Ovary (tissue), 9 donors: ENCODE measurements around the gene LRIG3. TPM values are rescaled to one million over a fixed set of nuclear protein-coding genes. Genes with fewer than 3 reads are reported as not detected.

Experiments used
- DNase-seq, 5 donors: peaks; one replicate each; pipeline ENCODE4 v3.0.0-alpha.2; 2019 to 2020
- H3K27ac ChIP-seq, 2 donors: fragments of 200-600 bp; one replicate each; pipeline versions ENCODE4 v1.5.1 to v1.8.0; 2019 to 2022
- H3K27me3 ChIP-seq: fragments of 200-600 bp; one replicate; pipeline ENCODE4 v1.8.0; 2022
- H3K36me3 ChIP-seq: fragments of 200-600 bp; sonication (generic); one replicate; pipeline ENCODE4 v1.5.1; 2019
- H3K4me1 ChIP-seq: one replicate; pipeline ENCODE4 v1.8.1; 2013; ENCODE audit warnings: mild to moderate bottlenecking, moderate library complexity; ENCODE audit not compliant: insufficient read depth
- H3K4me3 ChIP-seq: fragments of 200-600 bp; sonication (generic); one replicate; pipeline ENCODE4 v1.5.1; 2017
- H3K9me3 ChIP-seq, 2 donors: fragments of 200-600 bp in 1 of 2; sonication (generic) in 1 of 2; one replicate each; pipeline versions ENCODE4 v1.5.1 to v1.8.1; 2013 to 2019; ENCODE audit warnings: mild to moderate bottlenecking in 1 of 2, moderate library complexity in 1 of 2
- EP300 ChIP-seq: sonication (generic); formaldehyde crosslinking; IDR thresholded peaks from one replicate; pipeline ENCODE4 v1.6.1; 2017; ENCODE audit warnings: antibody characterized with exemption
- POLR2A ChIP-seq: fragments of 450-650 bp; IDR thresholded peaks from one replicate; pipeline ENCODE4 v1.6.1; 2017; ENCODE audit warnings: antibody characterized with exemption, mild to moderate bottlenecking, moderate library complexity
- WGBS, 3 donors: extraction: QIAGEN DNeasy Blood & Tissue Kit in 1 of 3; methylation state at CpG; one replicate each; pipeline versions ENCODE4 v1.1.5 to v1.1.7; 2013 to 2017; 5-methylcytosine and 5-hydroxymethylcytosine counted together
- intact Hi-C, 4 donors: fragments of 100-400 bp; cut with DNase I; formaldehyde crosslinking; loops; one replicate each; pipeline versions ENCODE4 v1.11.0 to v1.15.1; 2022 to 2023
- polyA plus RNA-seq, 2 donors: library from polyadenylated mRNA; stranded (reverse); fragments of 200-250 nt in 1 of 2; fragments of 350-450 nt in 1 of 2; fragmentation: Illumina TruSeq in 1 of 2; extraction: RNeasy Lipid Tissue Mini Kit (QIAGEN cat#74804) in 1 of 2; gene quantifications; one replicate each; pipeline ENCODE4 v1.2.3, GENCODE V29; 2013 to 2014
- total RNA-seq, 7 donors: library from RNA; depleted of rRNA in 2 of 7; stranded (reverse); fragments of >200 nt in 2 of 7; fragmentation: NEBNext Ultra II Directional in 3 of 7; extraction: Animal tissue kit (Norgen Biotek cat#: 25700) in 3 of 7; gene quantifications; one replicate each; pipeline versions ENCODE4 v1.1.0 to v1.2.4, GENCODE V29; 2016 to 2023
- TF ChIP-seq, protein P1 (sequence below), 3 donors: fragments of 450-650 bp in 2 of 3; fragments of 200-600 bp in 1 of 3; IDR thresholded peaks; one replicate each; pipeline versions ENCODE4 v1.5.1 to v1.8.0; 2016 to 2022; ENCODE audit warnings: antibody characterized with exemption in 3 of 3, mild to moderate bottlenecking in 1 of 3
- donor health status: DM: no; HTN: no; CAD: no; lungs with moderate emphysema.
- donor health status: DM: no; HTN: no; CAD: no.
- donor health status: Bipolar disorder and iron deficiency.
- donor health status: DM: yes; HTN: yes; CAD: no.
- donor health status: DM: no; HTN: no; CAD: no.
- donor health status: DM: yes; HTN: yes; CAD: no.

LRIG3 gene
- total and polyA plus RNA-seq, 9 donors, result 23.4 to 59.4 (median 27.9) TPM

DNA sequence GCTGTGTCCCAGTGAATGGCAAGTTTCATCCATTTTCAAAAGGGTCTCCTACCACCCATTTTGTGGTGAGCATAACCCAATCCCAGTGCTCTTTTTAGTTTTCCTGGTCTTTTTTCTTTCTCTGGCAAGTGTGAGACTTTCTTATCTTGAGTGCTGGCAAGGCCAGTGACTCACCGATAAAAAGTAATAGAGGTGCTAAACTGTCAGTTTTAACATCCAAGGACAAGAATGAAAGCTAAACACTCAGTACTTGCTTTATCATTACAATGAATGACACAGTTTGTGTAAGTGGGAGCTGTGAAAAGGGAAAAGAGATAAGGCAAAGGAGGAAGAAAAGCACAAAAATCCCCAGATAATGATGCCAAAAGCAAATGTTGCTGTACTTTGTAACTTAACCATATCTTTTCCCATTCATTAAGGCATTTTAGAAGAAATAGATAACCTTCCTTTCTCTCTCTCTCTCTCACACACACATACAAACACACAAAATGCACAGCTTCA, 4.9 kb upstream of the LRIG3 start:
- WGBS, 3 donors, result 0 to 2% (median 0%) methylated on average over 1 of the region's 1 CpG
- TF ChIP-seq EP300 (no peak), POLR2A (no peak)
- TF ChIP-seq, protein P1, sequence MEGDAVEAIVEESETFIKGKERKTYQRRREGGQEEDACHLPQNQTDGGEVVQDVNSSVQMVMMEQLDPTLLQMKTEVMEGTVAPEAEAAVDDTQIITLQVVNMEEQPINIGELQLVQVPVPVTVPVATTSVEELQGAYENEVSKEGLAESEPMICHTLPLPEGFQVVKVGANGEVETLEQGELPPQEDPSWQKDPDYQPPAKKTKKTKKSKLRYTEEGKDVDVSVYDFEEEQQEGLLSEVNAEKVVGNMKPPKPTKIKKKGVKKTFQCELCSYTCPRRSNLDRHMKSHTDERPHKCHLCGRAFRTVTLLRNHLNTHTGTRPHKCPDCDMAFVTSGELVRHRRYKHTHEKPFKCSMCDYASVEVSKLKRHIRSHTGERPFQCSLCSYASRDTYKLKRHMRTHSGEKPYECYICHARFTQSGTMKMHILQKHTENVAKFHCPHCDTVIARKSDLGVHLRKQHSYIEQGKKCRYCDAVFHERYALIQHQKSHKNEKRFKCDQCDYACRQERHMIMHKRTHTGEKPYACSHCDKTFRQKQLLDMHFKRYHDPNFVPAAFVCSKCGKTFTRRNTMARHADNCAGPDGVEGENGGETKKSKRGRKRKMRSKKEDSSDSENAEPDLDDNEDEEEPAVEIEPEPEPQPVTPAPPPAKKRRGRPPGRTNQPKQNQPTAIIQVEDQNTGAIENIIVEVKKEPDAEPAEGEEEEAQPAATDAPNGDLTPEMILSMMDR (IDR thresholded peaks at IDR 0.05), result no peak
- Histone ChIP-seq H3K4me1 (no peaks in the 10 kb centered on the region), H3K27ac (no peak overlapping the region), H3K36me3 (no peaks in the 10 kb centered on the region), H3K27me3 (no peaks in the 10 kb centered on the region), H3K9me3 (no peaks in the 10 kb centered on the region), H3K4me3 (no peak overlapping the region)
- intact Hi-C loops, result no loop called here
- no peak for DNase-seq

DNA sequence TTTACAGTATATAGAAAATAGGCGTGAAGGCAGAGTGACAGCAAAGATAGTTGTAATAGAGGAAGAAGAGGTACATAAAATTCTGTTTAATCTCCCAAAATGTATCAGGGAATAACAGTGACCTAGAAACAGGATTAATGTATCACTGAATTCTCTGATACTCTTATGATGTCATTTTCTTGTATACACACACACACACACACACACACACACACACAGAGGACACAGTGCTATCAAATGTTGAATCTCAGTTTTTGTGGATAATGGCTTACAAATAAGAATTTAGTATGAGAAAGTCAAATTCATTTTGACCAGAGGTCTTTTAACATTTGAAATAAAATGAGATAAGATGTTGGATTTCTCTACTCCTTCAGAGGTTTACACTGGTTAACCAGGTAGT, 4.3 kb upstream of the LRIG3 start:
- H3K36me3 ChIP-seq, result no peaks in the 10 kb centered on the region
- H3K27me3 ChIP-seq, result no peaks in the 10 kb centered on the region
- intact Hi-C loops, result no loop called here
- DNase-seq, result no peak
- WGBS, 3 donors, result 88 to 93% (median 91%) methylated on average over 1 of the region's 1 CpG
- H3K27ac ChIP-seq, result no peak overlapping the region
- H3K9me3 ChIP-seq, result no peaks in the 10 kb centered on the region
- no peaks in the 10 kb centered on the region for H3K4me1 ChIP-seq
- no peak overlapping the region for H3K4me3 ChIP-seq
- TF ChIP-seq, protein P1 (IDR thresholded peaks at IDR 0.05), result no peak
- TF ChIP-seq POLR2A (no peak), EP300 (no peak)

DNA sequence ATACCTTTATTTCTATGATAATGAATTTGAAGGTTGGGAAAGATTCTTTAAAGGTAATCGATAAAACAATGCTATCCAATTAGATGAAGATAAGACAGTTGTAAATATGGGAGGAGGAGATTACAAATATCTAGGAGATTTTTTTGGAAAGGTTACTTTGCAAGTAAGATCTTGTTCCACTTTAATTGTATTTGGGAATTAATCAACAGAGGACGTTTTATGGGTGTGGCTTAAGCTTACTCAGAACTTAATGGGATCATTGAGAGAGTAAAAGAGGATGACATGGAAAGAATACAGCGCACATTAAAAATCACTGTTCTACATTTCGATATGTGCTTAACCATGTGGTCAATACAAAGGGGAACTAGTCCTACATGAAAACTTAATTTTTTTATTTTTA, 3.5 kb upstream of the LRIG3 start:
- H3K27ac ChIP-seq, result no peak overlapping the region
- H3K36me3 ChIP-seq, result no peaks in the 10 kb centered on the region
- no peaks in the 10 kb centered on the region for H3K9me3 ChIP-seq
- no peaks in the 10 kb centered on the region for H3K4me1 ChIP-seq
- DNase-seq, result no peak
- TF ChIP-seq POLR2A, result no peak
- TF ChIP-seq, protein P1 (IDR thresholded peaks at IDR 0.05), result no peak
- no peak for TF ChIP-seq EP300
- H3K4me3 ChIP-seq, result no peak overlapping the region
- intact Hi-C loops, result no loop called here
- H3K27me3 ChIP-seq, result no peaks in the 10 kb centered on the region
- WGBS, 3 donors, result 72 to 89% (median 82%) methylated on average over 4 of the region's 4 CpGs

DNA sequence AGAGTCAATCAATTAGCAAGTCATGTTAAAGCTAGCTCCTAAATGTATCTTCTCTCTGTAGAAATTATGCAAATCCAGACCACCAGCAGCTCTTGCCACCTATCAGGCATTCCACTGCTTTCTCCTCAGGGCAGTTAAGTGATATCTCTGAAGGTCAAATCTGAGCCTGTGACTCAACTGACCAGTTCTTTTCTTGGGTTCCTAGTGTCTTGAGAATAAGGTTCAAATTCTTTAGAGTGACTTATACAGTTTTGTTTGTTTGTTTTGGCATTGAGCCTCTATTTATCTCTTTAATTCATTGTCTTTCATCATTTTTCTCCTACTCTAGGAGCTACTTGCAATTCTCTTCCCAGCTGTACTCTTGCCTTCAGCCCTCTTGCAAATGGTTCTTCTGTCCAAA, 2.5 kb upstream of the LRIG3 start:
- no peak for DNase-seq
- Histone ChIP-seq H3K27ac (no peak overlapping the region), H3K4me3 (no peak overlapping the region), H3K9me3 (no peaks in the 10 kb centered on the region), H3K27me3 (no peaks in the 10 kb centered on the region), H3K36me3 (no peaks in the 10 kb centered on the region), H3K4me1 (no peaks in the 10 kb centered on the region)
- no peak for TF ChIP-seq POLR2A
- intact Hi-C loops, result no loop called here

DNA sequence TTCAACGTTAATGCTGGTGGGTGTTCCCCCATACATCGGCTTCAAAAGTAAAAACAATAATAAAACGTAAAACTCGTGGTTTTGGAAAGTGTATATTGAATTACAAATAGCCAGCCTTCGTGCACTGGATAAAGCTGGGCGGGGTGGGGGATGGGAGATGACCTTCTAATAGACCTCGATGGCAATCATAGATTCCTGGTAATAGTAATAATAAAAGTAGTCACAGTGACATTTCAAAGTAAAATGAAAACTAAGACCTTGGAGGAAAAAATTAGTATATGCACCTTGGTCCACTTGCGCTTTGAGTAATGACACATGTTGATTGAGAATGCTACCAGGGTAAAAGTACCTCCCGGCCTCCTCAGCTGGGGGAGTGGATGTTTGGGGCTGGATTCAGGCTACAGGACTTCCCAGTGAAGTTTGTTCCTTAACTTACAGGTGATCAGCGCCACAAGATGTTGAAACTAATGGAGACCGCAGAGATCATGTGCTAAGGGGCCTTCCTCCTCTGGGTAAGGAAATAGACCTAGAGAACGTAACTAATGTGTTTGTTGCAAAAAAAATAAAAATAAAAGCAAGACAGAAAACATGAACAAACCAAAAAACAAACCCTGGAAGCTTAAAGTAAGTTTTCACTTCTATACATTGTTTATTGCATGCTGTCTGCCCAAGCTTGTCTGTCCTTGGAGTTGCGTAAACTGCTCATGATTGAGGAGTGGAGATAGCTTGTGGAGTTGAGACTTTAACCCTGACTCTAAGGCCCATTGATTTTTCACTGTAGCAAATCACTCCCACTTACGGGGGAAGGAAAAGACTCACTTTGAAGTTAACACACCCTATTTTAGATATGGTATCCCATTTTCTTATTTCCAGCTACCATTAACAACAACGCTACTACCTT, 907 bp upstream of the LRIG3 start:
- WGBS, 3 donors, result 56 to 59% (median 56%) methylated on average over 15 of the region's 15 CpGs
- no peak for TF ChIP-seq EP300
- peak in 4 of 5 donors; percentile 23 to 52 (median 36) for DNase-seq

More for the DNA sequence above, 907 bp upstream of the LRIG3 start:
- Histone ChIP-seq H3K4me1 (no peaks in the 10 kb centered on the region), H3K9me3 (no peaks in the 10 kb centered on the region), H3K4me3 (peak overlapping the region; percentile 85), H3K27ac (peak overlapping the region; percentile 98 to 99), H3K36me3 (no peaks in the 10 kb centered on the region), H3K27me3 (no peaks in the 10 kb centered on the region)
- intact Hi-C loops, result no loop called here
